AG09309 (cell line): Measurements from ENCODE around the gene RPL34.

Source experiments
- DNase-seq: peaks from one replicate; pipeline ENCODE4 v3.0.0-alpha.2; 2010; ENCODE audit warnings: low read depth
- H3K4me3 ChIP-seq: 2 replicates; pipeline ENCODE4 v1.5.1; 2011; ENCODE audit warnings: mild to moderate bottlenecking, low read depth, low read length, moderate library complexity; ENCODE audit not compliant: control insufficient read depth
- TF ChIP-seq, protein P1 (sequence below): IDR thresholded peaks from 2 replicates; pipeline ENCODE4 v1.5.1; 2011; ENCODE audit warnings: mild to moderate bottlenecking, low read depth, low read length, inconsistent platforms; ENCODE audit not compliant: insufficient read depth, control insufficient read depth; ENCODE audit errors: missing control alignments

The RPL34 gene

DNA sequence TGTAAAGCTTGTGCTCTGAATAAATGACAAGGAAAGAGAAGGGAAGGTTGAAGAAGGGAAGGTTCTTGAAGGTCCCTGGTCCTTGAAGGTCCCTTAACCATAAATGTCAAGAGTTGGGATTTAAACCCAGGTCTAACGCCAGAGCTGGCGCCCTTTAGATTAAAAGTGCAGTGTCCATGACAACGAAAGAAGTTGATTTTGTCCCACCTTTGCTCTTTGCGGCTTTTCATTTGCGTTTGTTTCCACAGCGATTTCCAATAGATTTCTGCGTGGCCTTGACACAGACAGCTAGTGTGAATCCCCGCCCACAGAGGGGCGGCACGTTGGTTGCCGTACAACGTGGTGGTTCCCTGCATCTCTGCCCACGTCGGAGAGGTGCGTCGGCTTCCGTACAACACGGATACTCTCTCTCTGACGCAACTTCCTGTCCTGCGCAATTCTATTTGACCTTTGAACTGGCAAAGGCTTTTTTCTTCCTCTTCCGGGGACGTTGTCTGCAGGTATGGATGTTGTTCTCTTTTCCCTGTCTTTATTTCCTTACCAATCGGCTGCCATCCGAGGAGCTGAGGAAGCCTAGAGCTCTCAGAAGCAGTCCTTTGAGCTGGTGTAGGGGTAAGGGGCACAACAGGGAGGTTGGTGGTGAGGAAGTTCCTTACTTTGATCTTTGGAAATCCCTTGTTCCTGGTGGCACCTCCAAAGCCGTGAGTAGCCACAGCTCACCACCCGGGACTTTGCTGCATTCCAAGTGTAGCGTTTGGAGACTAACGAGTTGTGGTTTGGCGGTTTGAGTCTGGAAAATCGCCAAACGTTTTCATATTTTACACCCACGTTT, at the start of gene RPL34:
TSS of gene RPL34 (plus strand) at position 476 of the 832 bp plus-strand sequence. CDS start 1,384 bp downstream, outside the sequence.
- peak within 1 kb of the TSS; percentile 84 for H3K4me3 ChIP-seq
- TF ChIP-seq, protein P1, sequence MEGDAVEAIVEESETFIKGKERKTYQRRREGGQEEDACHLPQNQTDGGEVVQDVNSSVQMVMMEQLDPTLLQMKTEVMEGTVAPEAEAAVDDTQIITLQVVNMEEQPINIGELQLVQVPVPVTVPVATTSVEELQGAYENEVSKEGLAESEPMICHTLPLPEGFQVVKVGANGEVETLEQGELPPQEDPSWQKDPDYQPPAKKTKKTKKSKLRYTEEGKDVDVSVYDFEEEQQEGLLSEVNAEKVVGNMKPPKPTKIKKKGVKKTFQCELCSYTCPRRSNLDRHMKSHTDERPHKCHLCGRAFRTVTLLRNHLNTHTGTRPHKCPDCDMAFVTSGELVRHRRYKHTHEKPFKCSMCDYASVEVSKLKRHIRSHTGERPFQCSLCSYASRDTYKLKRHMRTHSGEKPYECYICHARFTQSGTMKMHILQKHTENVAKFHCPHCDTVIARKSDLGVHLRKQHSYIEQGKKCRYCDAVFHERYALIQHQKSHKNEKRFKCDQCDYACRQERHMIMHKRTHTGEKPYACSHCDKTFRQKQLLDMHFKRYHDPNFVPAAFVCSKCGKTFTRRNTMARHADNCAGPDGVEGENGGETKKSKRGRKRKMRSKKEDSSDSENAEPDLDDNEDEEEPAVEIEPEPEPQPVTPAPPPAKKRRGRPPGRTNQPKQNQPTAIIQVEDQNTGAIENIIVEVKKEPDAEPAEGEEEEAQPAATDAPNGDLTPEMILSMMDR: no peak

DNA sequence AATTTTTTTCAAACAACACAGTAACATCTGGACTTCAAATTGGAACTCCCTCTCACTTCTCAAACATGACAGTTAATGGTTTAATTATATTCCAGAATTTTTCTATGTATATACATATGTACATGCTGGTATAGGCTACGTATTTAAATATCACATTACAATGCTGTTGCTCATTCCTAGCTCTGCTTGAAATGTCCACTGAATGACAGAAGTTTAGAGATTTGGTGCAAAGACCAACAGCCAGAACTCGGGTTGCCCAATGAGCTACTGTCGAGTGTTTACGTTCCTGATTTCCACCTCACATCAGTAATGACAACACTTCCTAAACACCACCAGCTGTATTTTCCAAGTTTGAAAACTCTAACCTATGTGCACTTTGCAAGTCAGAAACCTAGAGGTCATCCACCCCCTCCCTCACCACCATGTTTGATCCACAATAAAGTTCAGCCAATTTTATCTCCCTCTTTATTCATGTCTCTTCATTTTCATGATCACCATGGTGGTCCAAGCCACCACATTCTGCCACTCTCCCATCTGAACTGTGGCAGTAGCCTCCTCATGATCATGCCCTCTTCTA, 49.3 kb upstream of the RPL34 start:
- no peak for DNase-seq
- TF ChIP-seq, protein P1: no peak
- no peak overlapping the region for H3K4me3 ChIP-seq

More for the DNA sequence above, at the start of gene RPL34:
- DNase-seq: peak; percentile 94

DNA sequence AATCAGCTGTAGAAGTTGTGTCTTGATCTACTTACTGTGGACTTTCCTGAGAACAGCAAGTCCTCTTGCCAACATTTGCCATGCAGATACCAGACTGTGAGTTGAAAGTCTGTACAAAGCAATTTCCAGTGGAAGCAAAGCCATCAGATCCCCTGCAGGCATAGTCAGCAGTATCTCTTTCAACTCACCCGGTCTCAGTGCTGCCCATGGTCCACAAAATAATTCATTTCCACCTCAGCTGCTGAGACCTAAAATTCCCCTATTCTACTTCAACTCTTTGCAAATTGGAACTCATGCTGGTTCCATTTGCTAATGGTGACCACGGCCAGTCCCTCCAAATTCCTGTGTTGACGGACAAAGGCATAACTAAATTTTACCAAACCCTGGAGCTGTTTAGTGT, 46.0 kb upstream of the RPL34 start:
- no peak overlapping the region for H3K4me3 ChIP-seq
- DNase-seq: no peak
- TF ChIP-seq, protein P1: no peak

DNA sequence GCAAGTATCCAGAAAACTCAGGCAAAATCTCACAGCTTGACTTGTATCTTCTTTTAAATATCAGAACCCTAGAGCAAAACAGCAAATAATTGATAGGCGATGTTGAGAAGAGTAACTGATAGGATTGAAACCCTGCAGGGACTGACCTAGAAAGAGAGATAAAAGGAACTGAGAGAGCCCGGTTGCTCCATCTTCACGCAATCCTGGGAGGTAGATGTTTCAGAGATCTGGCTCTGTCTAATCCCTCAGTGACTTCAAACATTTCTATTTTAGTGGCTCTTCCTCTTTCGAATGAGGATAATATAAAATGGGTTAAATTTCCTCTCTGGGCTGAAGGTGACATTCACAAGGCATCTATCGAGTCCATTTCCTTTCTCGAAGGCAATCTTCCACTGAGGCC, 39.3 kb upstream of the RPL34 start:
- no peak for DNase-seq
- TF ChIP-seq, protein P1: no peak
- no peak overlapping the region for H3K4me3 ChIP-seq

DNA sequence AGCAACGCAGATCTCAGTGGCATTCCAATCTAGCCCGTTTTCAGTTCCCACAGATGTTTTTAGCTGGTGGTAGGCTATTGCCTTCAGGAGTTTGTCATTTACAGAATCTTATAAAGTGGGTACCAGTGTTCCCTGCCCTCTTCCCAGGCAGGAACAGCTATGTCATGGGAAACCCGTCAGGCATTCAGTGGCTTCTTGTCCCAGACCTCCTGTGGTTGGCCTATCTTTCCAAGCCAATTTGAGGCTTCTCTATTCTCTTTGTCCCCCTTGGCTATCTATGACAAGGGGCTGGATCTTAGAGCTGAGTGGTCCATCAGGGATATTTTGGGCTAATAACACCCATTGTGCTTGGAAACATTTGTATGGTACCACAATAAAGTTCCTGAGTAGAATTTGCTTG, 33.6 kb upstream of the RPL34 start:
- no peak for DNase-seq
- TF ChIP-seq, protein P1: no peak
- H3K4me3 ChIP-seq: no peak overlapping the region

DNA sequence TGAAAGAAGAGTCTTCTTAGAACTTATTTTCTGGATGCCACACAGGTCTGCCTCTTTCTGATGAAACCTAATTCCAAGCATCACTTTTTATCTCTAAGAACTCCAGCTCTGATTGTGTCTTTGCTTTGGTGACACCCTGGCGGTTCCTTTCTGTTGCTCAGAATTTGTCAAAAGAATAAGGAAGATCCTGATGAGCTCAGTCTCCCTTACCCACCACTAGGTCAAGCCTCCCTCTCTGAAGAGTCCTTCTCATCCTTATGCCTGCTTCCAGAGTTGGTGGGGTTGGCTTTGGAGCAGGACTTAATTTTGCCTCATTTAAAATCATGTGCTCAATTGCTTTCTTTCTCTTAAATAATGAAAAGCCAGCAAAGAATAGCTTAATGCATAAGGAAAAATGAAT, 31.5 kb upstream of the RPL34 start:
- TF ChIP-seq, protein P1: no peak
- H3K4me3 ChIP-seq: no peak overlapping the region
- DNase-seq: no peak
